Testis (tissue), 2 donors: ENCODE results near the gene SMG6.

ENCODE experiments used
- POLR2A ChIP-seq: fragments of 450-650 bp; IDR thresholded peaks from one replicate; pipeline ENCODE4 v1.6.1; 2017; ENCODE audit warnings: antibody characterized with exemption, mild to moderate bottlenecking, moderate library complexity
- TF ChIP-seq, protein P1 (sequence below), 3 experiments: fragments of 450-650 bp in 2 of 3; fragments of 200-600 bp in 1 of 3; sonication (generic) in 1 of 3; IDR thresholded peaks; one replicate each; pipeline ENCODE4 v1.5.1; 2016 to 2019; ENCODE audit warnings: antibody characterized with exemption in 3 of 3, mild to moderate bottlenecking in 2 of 3, moderate library complexity in 1 of 3

- TF ChIP-seq, protein P1, sequence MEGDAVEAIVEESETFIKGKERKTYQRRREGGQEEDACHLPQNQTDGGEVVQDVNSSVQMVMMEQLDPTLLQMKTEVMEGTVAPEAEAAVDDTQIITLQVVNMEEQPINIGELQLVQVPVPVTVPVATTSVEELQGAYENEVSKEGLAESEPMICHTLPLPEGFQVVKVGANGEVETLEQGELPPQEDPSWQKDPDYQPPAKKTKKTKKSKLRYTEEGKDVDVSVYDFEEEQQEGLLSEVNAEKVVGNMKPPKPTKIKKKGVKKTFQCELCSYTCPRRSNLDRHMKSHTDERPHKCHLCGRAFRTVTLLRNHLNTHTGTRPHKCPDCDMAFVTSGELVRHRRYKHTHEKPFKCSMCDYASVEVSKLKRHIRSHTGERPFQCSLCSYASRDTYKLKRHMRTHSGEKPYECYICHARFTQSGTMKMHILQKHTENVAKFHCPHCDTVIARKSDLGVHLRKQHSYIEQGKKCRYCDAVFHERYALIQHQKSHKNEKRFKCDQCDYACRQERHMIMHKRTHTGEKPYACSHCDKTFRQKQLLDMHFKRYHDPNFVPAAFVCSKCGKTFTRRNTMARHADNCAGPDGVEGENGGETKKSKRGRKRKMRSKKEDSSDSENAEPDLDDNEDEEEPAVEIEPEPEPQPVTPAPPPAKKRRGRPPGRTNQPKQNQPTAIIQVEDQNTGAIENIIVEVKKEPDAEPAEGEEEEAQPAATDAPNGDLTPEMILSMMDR (IDR thresholded peaks at IDR 0.05), result no peak
- no peak for TF ChIP-seq POLR2A
Observed at GRCh38 chr17:2023692-2024571, 279.7 kb downstream of the SMG6 start.
